ENCODE data around the gene UBE2G2. TPM values are rescaled to one million over a fixed set of nuclear protein-coding genes. Genes with fewer than 3 reads are reported as not detected.
A peak's percentile ranks its signal among the peaks of the same experiment; 100 is the strongest.

Gene UBE2G2
- total and polyA plus RNA-seq, 10 donors: 39.4 to 125 (median 84.5) TPM

DNA sequence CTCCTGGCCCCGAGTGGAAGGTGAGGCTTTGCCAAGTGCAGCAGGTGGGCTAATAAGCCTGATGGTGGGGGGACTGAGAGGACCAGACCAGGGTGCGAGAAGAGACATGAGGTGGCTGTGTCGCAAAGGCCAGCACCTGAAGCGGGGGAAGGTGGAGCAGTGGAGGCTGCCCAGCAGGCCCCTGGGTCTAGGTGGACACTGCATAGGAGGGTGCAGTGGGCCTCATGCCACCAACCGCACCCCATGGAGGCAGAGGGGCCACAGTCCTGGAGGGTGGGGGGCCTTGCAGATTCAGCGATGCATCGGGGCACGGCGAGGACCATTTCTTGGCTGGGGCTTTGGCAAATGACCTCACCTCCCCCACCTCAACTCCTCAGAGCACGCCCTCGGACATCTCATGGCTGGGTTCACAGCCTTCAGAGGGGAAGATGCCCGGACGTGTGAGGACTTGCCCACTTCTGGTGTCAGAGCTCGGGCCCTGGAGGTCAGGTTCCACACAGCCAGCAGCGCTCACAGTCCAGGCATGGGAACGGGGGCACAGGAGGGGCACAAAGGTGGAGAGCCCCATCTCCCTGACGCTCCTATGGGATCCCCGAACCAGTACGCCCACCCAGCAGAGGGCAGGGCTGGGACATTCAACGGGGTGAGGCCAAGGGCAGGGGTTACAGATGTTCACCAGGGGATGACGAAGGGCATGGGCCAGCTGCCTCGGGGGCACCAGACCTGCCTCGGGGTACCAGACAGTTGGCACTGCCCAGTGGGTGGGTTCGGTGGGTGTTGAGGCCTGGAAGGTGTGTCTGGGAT, 35.4 kb downstream of the UBE2G2 start:
- TF ChIP-seq POLR2AphosphoS5 (IDR thresholded peaks at IDR 0.05): no peak
- TF ChIP-seq, protein P1, sequence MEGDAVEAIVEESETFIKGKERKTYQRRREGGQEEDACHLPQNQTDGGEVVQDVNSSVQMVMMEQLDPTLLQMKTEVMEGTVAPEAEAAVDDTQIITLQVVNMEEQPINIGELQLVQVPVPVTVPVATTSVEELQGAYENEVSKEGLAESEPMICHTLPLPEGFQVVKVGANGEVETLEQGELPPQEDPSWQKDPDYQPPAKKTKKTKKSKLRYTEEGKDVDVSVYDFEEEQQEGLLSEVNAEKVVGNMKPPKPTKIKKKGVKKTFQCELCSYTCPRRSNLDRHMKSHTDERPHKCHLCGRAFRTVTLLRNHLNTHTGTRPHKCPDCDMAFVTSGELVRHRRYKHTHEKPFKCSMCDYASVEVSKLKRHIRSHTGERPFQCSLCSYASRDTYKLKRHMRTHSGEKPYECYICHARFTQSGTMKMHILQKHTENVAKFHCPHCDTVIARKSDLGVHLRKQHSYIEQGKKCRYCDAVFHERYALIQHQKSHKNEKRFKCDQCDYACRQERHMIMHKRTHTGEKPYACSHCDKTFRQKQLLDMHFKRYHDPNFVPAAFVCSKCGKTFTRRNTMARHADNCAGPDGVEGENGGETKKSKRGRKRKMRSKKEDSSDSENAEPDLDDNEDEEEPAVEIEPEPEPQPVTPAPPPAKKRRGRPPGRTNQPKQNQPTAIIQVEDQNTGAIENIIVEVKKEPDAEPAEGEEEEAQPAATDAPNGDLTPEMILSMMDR (IDR thresholded peaks at IDR 0.05 in 8 of 11, conservative IDR thresholded peaks at IDR 0.05 in 3 of 11): no peak
- no peak for TF ChIP-seq POLR2A (IDR thresholded peaks at IDR 0.05)
- Histone ChIP-seq H3K9me3 (no peaks in the 10 kb centered on the region), H3K36me3 (peaks cover 4 to 35% (median 24%) of the 10 kb centered on the region in 6 donors), H3K27ac (peak overlapping the region in 1 of 8 donors; percentile 48), H3K4me3 (no peak overlapping the region), H3K27me3 (replicated peaks in 1 of 7) (no peaks in the 10 kb centered on the region), H3K4me1 (peaks cover 0 to 15% (median 9%) of the 10 kb centered on the region in 6 donors)
- DNase-seq: no peak
- intact Hi-C loops (cut with DNase I; ENCODE audit: low total_unique reads): no loop called here
- WGBS, 5 donors: 79 to 87% (median 82%) methylated on average over 23 to 24 of the region's 24 CpGs

- DNase-seq: peak; percentile 56
- TF ChIP-seq POLR2A (IDR thresholded peaks at IDR 0.05) (no peak), POLR2AphosphoS5 (IDR thresholded peaks at IDR 0.05) (no peak)
- TF ChIP-seq, protein P1 (IDR thresholded peaks at IDR 0.05 in 8 of 11, conservative IDR thresholded peaks at IDR 0.05 in 3 of 11): no peak
- Histone ChIP-seq H3K36me3 (peaks cover 0 to 27% (median 16%) of the 10 kb centered on the region in 6 donors), H3K4me3 (no peak overlapping the region), H3K27ac (peak overlapping the region in 1 of 8 donors; percentile 48), H3K4me1 (peaks cover 0 to 15% (median 9%) of the 10 kb centered on the region in 6 donors), H3K9me3 (no peaks in the 10 kb centered on the region), H3K27me3 (replicated peaks in 1 of 7) (no peaks in the 10 kb centered on the region)
- intact Hi-C loops (cut with DNase I; ENCODE audit: low total_unique reads): no loop called here
- 38 to 47% (median 42%) methylated on average over 8 to 12 of the region's 12 CpGs for WGBS, 5 donors
These were observed 36.2 kb downstream of the UBE2G2 start for GRCh38 chr21:44765231-44766013.

GRCh38 chr21:44764319-44765230, 37.0 kb downstream of the UBE2G2 start:
- Histone ChIP-seq H3K9me3 (no peaks in the 10 kb centered on the region), H3K4me1 (peaks cover 0 to 15% (median 9%) of the 10 kb centered on the region in 6 donors), H3K36me3 (peaks cover 0 to 18% (median 8%) of the 10 kb centered on the region in 6 donors), H3K27ac (no peak overlapping the region), H3K27me3 (replicated peaks in 1 of 7) (no peaks in the 10 kb centered on the region), H3K4me3 (no peak overlapping the region)
- intact Hi-C loops (cut with DNase I; ENCODE audit: low total_unique reads): no loop called here
- 75 to 83% (median 79%) methylated on average over 13 to 26 of the region's 26 CpGs for WGBS, 5 donors
- DNase-seq: peak; percentile 62
- TF ChIP-seq POLR2AphosphoS5 (IDR thresholded peaks at IDR 0.05) (no peak), POLR2A (IDR thresholded peaks at IDR 0.05) (no peak)
- TF ChIP-seq, protein P1 (IDR thresholded peaks at IDR 0.05 in 8 of 11, conservative IDR thresholded peaks at IDR 0.05 in 3 of 11): no peak

All from spleen (tissue), 11 donors.